K562 (cell line): ENCODE measurements around the gene PPM1H. TPM values are rescaled to one million over a fixed set of nuclear protein-coding genes. Genes with fewer than 3 reads are reported as not detected.

Source experiments
- ATAC-seq: fragments of 200-7000 bp; cut with Tn5 transposase; 3 replicates; pipeline ENCODE4 v1.9.1; 2020; ENCODE audit warnings: moderate library complexity
- BruUV-seq: library from RNA; stranded (reverse); fragments of 400-500 nt; replicated peaks from 2 replicates; lab custom pipeline; 2021; lab: Mats Ljungman, UMichigan
- CTCF ChIA-PET: fragments of 300-600 bp; formaldehyde crosslinking; extraction: SDS; loops from one replicate; lab custom pipeline; 2021; ENCODE audit warnings: low intra/inter-chr PET ratio; lab: Yijun Ruan, JAX
- POLR2A ChIA-PET: fragments of 300-600, 350-650 bp; sonication (Branson Sonifier 250); formaldehyde crosslinking; extraction: SDS; loops from one replicate; lab custom pipeline; 2021; ENCODE audit warnings: antibody characterized with exemption, inconsistent platforms; lab: Yijun Ruan, JAX
- DNase-seq, 4 experiments: peaks; one replicate each; pipeline versions ENCODE4 v3.0.0 to v3.0.0-alpha.2; 2011 to 2018; ENCODE audit warnings: low spot score in 3 of 4, mixed read lengths in 3 of 4; ENCODE audit errors: extremely low read depth in 1 of 4
- FAIRE-seq: peaks from 2 replicates; lab custom pipeline; 2011; peaks lifted over from hg19 to GRCh38; lab: Jason Lieb, UNC
- H2AFZ ChIP-seq: 2 replicates; pipeline ENCODE4 v1.6.0; 2011; ENCODE audit warnings: low read depth, low read length, control low read depth, inconsistent platforms
- H3K27ac ChIP-seq: fragments of 200-600 bp; 3 replicates; pipeline ENCODE4 v1.8.0; 2011; ENCODE audit warnings: low read depth, mild to moderate bottlenecking, control low read depth, inconsistent platforms, low read length, moderate library complexity, mixed read lengths; ENCODE audit errors: extremely low read depth
- H3K27me3 ChIP-seq, 2 experiments: fragments of 300-600 bp in 1 of 2; 2 replicates in 1 of 2; 3 replicates in 1 of 2; pipeline versions ENCODE4 v1.6.0 to v1.8.0; 2011; ENCODE audit warnings: inconsistent platforms in 2 of 2, low read length in 2 of 2, mild to moderate bottlenecking in 1 of 2, mixed read lengths in 1 of 2, moderate library complexity in 1 of 2; ENCODE audit not compliant: control insufficient read depth in 2 of 2, insufficient read depth in 2 of 2
- H3K36me3 ChIP-seq: fragments of 300-600 bp; 3 replicates; pipeline ENCODE4 v1.8.0; 2011; ENCODE audit warnings: mild to moderate bottlenecking, low read length, inconsistent platforms; ENCODE audit not compliant: control insufficient read depth, insufficient read depth
- H3K4me1 ChIP-seq, 2 experiments: fragments of 200-600 bp in 1 of 2; replicated peaks in 1 of 2; 2 replicates in 1 of 2; 3 replicates in 1 of 2; pipeline versions ENCODE4 v1.5.1 to v1.8.0; 2011; ENCODE audit warnings: inconsistent platforms in 2 of 2, low read length in 2 of 2, mild to moderate bottlenecking in 1 of 2, mixed read lengths in 1 of 2, moderate library complexity in 1 of 2; ENCODE audit not compliant: control insufficient read depth in 2 of 2, insufficient read depth in 2 of 2
- H3K4me2 ChIP-seq: 2 replicates; pipeline ENCODE4 v1.6.1; 2011; ENCODE audit warnings: low read length, control low read depth, inconsistent platforms, mixed read lengths; ENCODE audit not compliant: insufficient read depth
- H3K4me3 ChIP-seq: fragments of 200-600 bp; sonication (generic), shearing (Covaris generic); 2 replicates; pipeline ENCODE4 v1.5.1; 2016; ENCODE audit warnings: control low read depth, inconsistent platforms
- H3K79me2 ChIP-seq: fragments of 200-600 bp; 3 replicates; pipeline ENCODE4 v1.8.0; 2011; ENCODE audit warnings: low read length, inconsistent platforms; ENCODE audit not compliant: control insufficient read depth, insufficient read depth
- H3K9ac ChIP-seq, 2 experiments: 2 replicates each; pipeline versions ENCODE4 v1.6.0 to v1.6.1; 2011; ENCODE audit warnings: low read depth in 2 of 2, low read length in 2 of 2, control low read depth in 1 of 2, inconsistent platforms in 1 of 2, mild to moderate bottlenecking in 1 of 2, mixed read lengths in 1 of 2; ENCODE audit not compliant: insufficient read depth in 1 of 2
- H3K9me1 ChIP-seq: one replicate; pipeline ENCODE4 v1.6.0; 2011; ENCODE audit warnings: inconsistent platforms, mild to moderate bottlenecking, low read length, moderate library complexity; ENCODE audit not compliant: control insufficient read depth, insufficient read depth
- H3K9me3 ChIP-seq: replicated peaks from 2 replicates; pipeline ENCODE4 v1.5.1; 2011; ENCODE audit warnings: low read depth, low read length, inconsistent platforms; ENCODE audit not compliant: control insufficient read depth, insufficient read depth
- H4K20me1 ChIP-seq: replicated peaks from 2 replicates; pipeline ENCODE4 v1.6.1; 2011; ENCODE audit warnings: low read length, inconsistent platforms, mixed read lengths; ENCODE audit not compliant: control insufficient read depth, insufficient read depth
- CREM ChIP-seq: IDR thresholded peaks from 2 replicates; pipeline ENCODE4 v1.6.1; 2014; ENCODE audit warnings: antibody characterized with exemption, low read depth
- DPF2 ChIP-seq: fragments of 450-650 bp; IDR thresholded peaks from 2 replicates; pipeline ENCODE4 v1.6.1; 2016
- GTF2A2 ChIP-seq: IDR thresholded peaks from 2 replicates; pipeline ENCODE4 v1.6.1; 2016; ENCODE audit warnings: mild to moderate bottlenecking, missing genetic modification characterization, missing compliant biosample characterization
- PPARD ChIP-seq: fragments of 250-450 bp; sonication (Bioruptor Pico); IDR thresholded peaks from 2 replicates; pipeline ENCODE4 v1.8.0; 2022; ENCODE audit warnings: inconsistent platforms, mild to moderate bottlenecking, moderate library complexity
- RNF2 ChIP-seq: sonication (generic); IDR thresholded peaks from 2 replicates; pipeline ENCODE4 v1.6.1; 2016
- TBP ChIP-seq: optimal IDR thresholded peaks from 2 replicates; pipeline ENCODE3; 2011; ENCODE audit warnings: low read depth, low read length, improper control_type of control experiment
- ZNF347 ChIP-seq: fragments of 450-650 bp; formaldehyde crosslinking; IDR thresholded peaks from 2 replicates; pipeline ENCODE4 v1.4.0; 2020; ENCODE audit warnings: low read depth, mild to moderate bottlenecking, moderate library complexity
- WGBS: fragments of 100-300 bp; shearing (Covaris generic); methylation state at CpG from one replicate; pipeline ENCODE4 v1.1.6; 2016; ENCODE audit warnings: low coverage, mixed read lengths; ENCODE audit not compliant: insufficient coverage; ENCODE audit errors: missing lambda C conversion rate; 5-methylcytosine and 5-hydroxymethylcytosine counted together
- in situ Hi-C: fragments of 300-500 bp; cut with MboI; formaldehyde crosslinking; loops from 4 replicates; pipeline ENCODE4 v1.15.0; 2018; ENCODE audit warnings: inconsistent platforms, mixed read lengths
- intact Hi-C: fragments of 100-400 bp; cut with micrococcal nuclease; formaldehyde crosslinking; loops from 2 replicates; pipeline ENCODE4 v1.14.2; 2022
- polyA plus RNA-seq, 8 experiments: library from polyadenylated mRNA; depleted of rRNA in 4 of 8; stranded (reverse) in 5 of 8; unstranded in 3 of 8; fragments of >200 nt; fragmentation: Nextera tagmentation in 2 of 8; fragmentation: Illumina TruSeq in 1 of 8; extraction: Ambion mirVana in 2 of 8; extraction: Trizol in 1 of 8; gene quantifications; 2 replicates each; pipeline versions ENCODE4 v1.2.1 to v1.2.3, GENCODE V29; 2011 to 2014; ENCODE audit warnings: inconsistent platforms in 1 of 8, missing spikeins in 1 of 8
- total RNA-seq, 7 experiments: library from RNA; depleted of rRNA in 6 of 7; stranded (reverse); fragments of >200 nt in 6 of 7; fragmentation: Illumina TruSeq in 2 of 7; extraction: Trizol in 2 of 7; gene quantifications; 2 replicates each; pipeline versions ENCODE4 v1.2.1 to v1.2.3, GENCODE V29; 2011 to 2021; ENCODE audit warnings: low replicate concordance in 1 of 7

Gene PPM1H
- total and polyA plus RNA-seq, 9 of the 15 experiments (the other 6 are each of a cell fraction or from before 2014, with no cell fraction given) = 5.3 to 29.3 (median 11.3) TPM

DNA sequence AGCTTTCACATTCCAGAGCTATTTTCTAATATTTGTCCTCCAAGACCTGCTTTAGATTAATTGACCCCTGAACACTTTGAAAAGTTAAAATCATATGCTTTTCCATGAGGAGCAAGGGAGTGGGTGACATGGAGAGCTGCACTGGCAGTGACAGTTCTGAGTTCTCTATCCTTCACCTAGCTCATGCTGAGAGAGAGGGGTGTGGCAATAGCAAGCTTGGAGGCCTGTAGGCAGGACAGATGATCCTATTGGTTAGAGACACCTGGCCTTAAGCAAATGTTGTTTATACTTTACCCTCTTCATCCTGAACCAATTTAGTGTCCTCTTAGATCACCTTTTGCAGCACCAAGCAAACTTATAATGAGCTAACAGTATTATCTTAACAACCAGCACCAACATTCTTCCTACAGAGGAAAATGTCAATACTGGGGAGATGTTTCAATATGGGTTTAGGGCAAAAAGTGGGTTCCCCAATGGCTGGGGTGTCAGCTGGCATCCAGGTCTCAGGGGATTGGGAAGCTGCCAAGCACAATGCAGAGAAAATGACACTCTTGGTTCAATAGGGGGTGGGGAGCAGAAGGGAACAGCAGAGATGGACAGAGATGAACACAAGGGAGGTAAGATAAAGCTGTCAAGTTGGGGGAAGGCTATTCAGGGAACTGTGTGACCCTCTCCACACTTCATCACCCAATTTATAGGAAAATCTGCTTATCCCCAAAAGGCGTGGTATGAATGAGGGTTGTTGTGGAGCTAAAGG, 37.0 kb upstream of the PPM1H start:
- Histone ChIP-seq H2AFZ (peak overlapping the region; percentile 63), H3K27ac (no peak overlapping the region), H3K4me2 (no peak overlapping the region), H3K36me3 (no peaks in the 10 kb centered on the region), H3K9me3 (no peaks in the 10 kb centered on the region), H3K79me2 (no peaks in the 10 kb centered on the region), H3K4me1 (peaks cover 6 to 12% of the 10 kb centered on the region in 2 experiments; a peak in 3 of 5 replicates), H3K9me1 (no peaks in the 10 kb centered on the region), H3K9ac (no peak overlapping the region), H3K27me3 (no peaks in the 10 kb centered on the region), H4K20me1 (no peaks in the 10 kb centered on the region), H3K4me3 (no peak overlapping the region)
- WGBS = 38% methylated on average over 1 of the region's 1 CpG
- ATAC-seq = peak; percentile 80
- ChIA-PET POLR2A (interaction anchor here (1.9 kb wide), 1 partner anchor 13 kb away, joined by 5 read pairs; no protein-coding TSS in a partner anchor), CTCF (no interaction called here)
- no peak for DNase-seq
- in situ Hi-C loops = no loop called here
- no peak for FAIRE-seq
- BruUV-seq = no TSS peak
- no peak for TF ChIP-seq ZNF347
- TF ChIP-seq PPARD (CRISPR knock-in tag) = no peak
- no peak for TF ChIP-seq CREM
- TF ChIP-seq TBP = no peak
- TF ChIP-seq RNF2 = no peak
- intact Hi-C loops = no loop called here

DNA sequence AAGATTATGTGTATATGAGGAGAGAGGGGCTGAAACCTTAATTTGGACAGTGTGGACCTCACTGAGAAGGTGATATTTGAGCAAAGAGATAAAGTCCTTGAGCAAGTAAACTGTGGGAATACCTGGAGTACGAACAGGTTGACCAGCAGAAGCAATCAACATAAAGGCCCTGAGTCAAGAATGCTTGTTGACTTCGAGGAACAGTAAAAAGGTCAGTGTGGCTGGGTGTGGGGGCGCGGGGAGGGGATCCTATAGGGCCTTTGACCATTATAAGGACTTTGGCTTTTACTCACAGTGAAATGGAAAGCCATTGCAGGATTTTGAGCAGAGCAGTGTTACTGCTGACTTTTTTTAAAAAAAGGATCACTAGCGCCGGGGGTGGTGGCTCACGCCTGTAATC, 34.7 kb upstream of the PPM1H start:
- Histone ChIP-seq H3K79me2 (no peaks in the 10 kb centered on the region), H2AFZ (no peak overlapping the region), H3K4me2 (no peak overlapping the region), H3K9me3 (no peaks in the 10 kb centered on the region), H3K27me3 (no peaks in the 10 kb centered on the region), H4K20me1 (no peaks in the 10 kb centered on the region), H3K4me1 (peaks cover 3 to 8% of the 10 kb centered on the region in 2 experiments; a peak in 2 of 5 replicates), H3K36me3 (no peaks in the 10 kb centered on the region), H3K9me1 (no peaks in the 10 kb centered on the region), H3K9ac (no peak overlapping the region), H3K27ac (no peak overlapping the region), H3K4me3 (no peak overlapping the region)
- BruUV-seq = no TSS peak
- no peak for DNase-seq
- ATAC-seq = no peak
- ChIA-PET CTCF (no interaction called here), POLR2A (interaction anchor here (0.6 kb wide), 1 partner anchor 15 kb away, joined by 3 read pairs; no protein-coding TSS in a partner anchor)
- intact Hi-C loops = no loop called here
- TF ChIP-seq GTF2A2 (tag) = no peak
- no peak for TF ChIP-seq DPF2
- FAIRE-seq = no peak
- WGBS = 51% methylated on average over 7 of the region's 7 CpGs
- in situ Hi-C loops = no loop called here
